HEK293 (cell line): ENCODE data around the gene LRRC15.

Experiments
- CTCF ChIA-PET: fragments of 350-600 bp; formaldehyde crosslinking; extraction: SDS; loops from one replicate; lab custom pipeline; 2021; ENCODE audit warnings: antibody characterized with exemption; lab: Yijun Ruan, JAX
- POLR2A ChIA-PET: fragments of 300-600 bp; formaldehyde crosslinking; extraction: SDS; loops from one replicate; lab custom pipeline; 2020; ENCODE audit warnings: antibody characterized with exemption, inconsistent platforms; lab: Yijun Ruan, JAX
- H3K27ac ChIP-seq: fragments of 200-500 bp; sonication (Bioruptor generic); 2 replicates; pipeline ENCODE4 v1.5.1; 2014; ENCODE audit warnings: low read depth, low read length, control low read depth, inconsistent platforms; ENCODE audit errors: extremely low read depth
- H3K36me3 ChIP-seq, 2 experiments: fragments of 200-500 bp in 1 of 2; sonication (Bioruptor generic) in 1 of 2; 1 replicate in 1 of 2; 2 replicates in 1 of 2; pipeline ENCODE4 v1.5.1; 2014 to 2017; ENCODE audit warnings: inconsistent platforms in 2 of 2, low read length in 2 of 2; ENCODE audit not compliant: control insufficient read depth in 2 of 2, insufficient read depth in 1 of 2
- H3K4me1 ChIP-seq: fragments of 200-500 bp; sonication (Bioruptor generic); 2 replicates; pipeline ENCODE4 v1.5.1; 2014; ENCODE audit warnings: mild to moderate bottlenecking, low read length, inconsistent platforms; ENCODE audit not compliant: control insufficient read depth, insufficient read depth
- H3K4me3 ChIP-seq: 2 replicates; pipeline ENCODE4 v1.5.1; 2011; ENCODE audit warnings: low read depth, mild to moderate bottlenecking, control low read depth, low read length, moderate library complexity
- H3K9me3 ChIP-seq: fragments of 200-500 bp; sonication (Bioruptor generic); 2 replicates; pipeline ENCODE4 v1.5.1; 2014; ENCODE audit warnings: low read depth, low read length, inconsistent platforms; ENCODE audit not compliant: control insufficient read depth, insufficient read depth
- AEBP2 ChIP-seq: fragments of 450-650 bp; formaldehyde crosslinking; IDR thresholded peaks from 2 replicates; pipeline ENCODE4 v1.5.1; 2016; ENCODE audit warnings: missing biosample characterization, missing genetic modification characterization, borderline replicate concordance
- BCL11A ChIP-seq: fragments of 450-650 bp; formaldehyde crosslinking; IDR thresholded peaks from 2 replicates; pipeline ENCODE4 v1.5.1; 2016; ENCODE audit warnings: low read depth, missing biosample characterization, missing genetic modification characterization
- GLI4 ChIP-seq: fragments of 450-650 bp; formaldehyde crosslinking; IDR thresholded peaks from 2 replicates; pipeline ENCODE4 v1.5.1; 2016; ENCODE audit warnings: missing biosample characterization, missing genetic modification characterization
- KLF10 ChIP-seq: fragments of 450-650 bp; IDR thresholded peaks from 2 replicates; pipeline ENCODE4 v1.5.1; 2018; ENCODE audit warnings: missing biosample characterization, mild to moderate bottlenecking, missing genetic modification characterization
- KLF17 ChIP-seq: fragments of 450-650 bp; formaldehyde crosslinking; IDR thresholded peaks from 2 replicates; pipeline ENCODE4 v1.5.1; 2016; ENCODE audit warnings: missing biosample characterization, missing genetic modification characterization
- PATZ1 ChIP-seq: fragments of 450-650 bp; formaldehyde crosslinking; IDR thresholded peaks from 2 replicates; pipeline ENCODE4 v1.5.1; 2016; ENCODE audit warnings: missing biosample characterization, missing genetic modification characterization
- ZFP3 ChIP-seq: fragments of 450-650 bp; formaldehyde crosslinking; IDR thresholded peaks from 2 replicates; pipeline ENCODE4 v1.5.1; 2016; ENCODE audit warnings: low read depth, missing biosample characterization, missing genetic modification characterization
- ZNF114 ChIP-seq: fragments of 450-650 bp; formaldehyde crosslinking; IDR thresholded peaks from 2 replicates; pipeline ENCODE4 v1.5.0; 2017; ENCODE audit warnings: missing biosample characterization, missing genetic modification characterization
- ZNF175 ChIP-seq: fragments of 450-650 bp; formaldehyde crosslinking; IDR thresholded peaks from 2 replicates; pipeline ENCODE4 v1.5.1; 2016; ENCODE audit warnings: missing biosample characterization, missing genetic modification characterization
- ZNF266 ChIP-seq: fragments of 450-650 bp; formaldehyde crosslinking; IDR thresholded peaks from 2 replicates; pipeline ENCODE4 v1.5.1; 2016; ENCODE audit warnings: missing biosample characterization, missing genetic modification characterization, low read depth
- ZNF341 ChIP-seq: fragments of 450-650 bp; formaldehyde crosslinking; IDR thresholded peaks from 2 replicates; pipeline ENCODE4; 2016; ENCODE audit warnings: low read depth, missing biosample characterization, missing genetic modification characterization
- ZNF354C ChIP-seq: fragments of 450-650 bp; formaldehyde crosslinking; IDR thresholded peaks from 2 replicates; pipeline ENCODE4 v1.5.1; 2016; ENCODE audit warnings: missing biosample characterization, missing genetic modification characterization, low read depth, borderline replicate concordance
- ZNF404 ChIP-seq: fragments of 450-650 bp; formaldehyde crosslinking; IDR thresholded peaks from 2 replicates; pipeline ENCODE4 v1.5.1; 2017; ENCODE audit warnings: missing biosample characterization, missing genetic modification characterization
- ZNF423 ChIP-seq: fragments of 450-650 bp; formaldehyde crosslinking; IDR thresholded peaks from 2 replicates; pipeline ENCODE4 v1.5.1; 2016; ENCODE audit warnings: missing biosample characterization, missing genetic modification characterization
- ZNF473 ChIP-seq: fragments of 450-650 bp; formaldehyde crosslinking; IDR thresholded peaks from 2 replicates; pipeline ENCODE4 v1.5.1; 2017; ENCODE audit warnings: missing biosample characterization, missing genetic modification characterization
- ZNF48 ChIP-seq: fragments of 450-650 bp; formaldehyde crosslinking; IDR thresholded peaks from 2 replicates; pipeline ENCODE4 v1.5.1; 2016; ENCODE audit warnings: missing biosample characterization, missing genetic modification characterization
- ZNF510 ChIP-seq: fragments of 450-650 bp; formaldehyde crosslinking; IDR thresholded peaks from 2 replicates; pipeline ENCODE4 v1.5.1; 2018; ENCODE audit warnings: mild to moderate bottlenecking, missing genetic modification characterization, missing biosample characterization; ENCODE audit not compliant: insufficient replicate concordance
- ZNF549 ChIP-seq: fragments of 450-650 bp; IDR thresholded peaks from 2 replicates; pipeline ENCODE4 v1.5.1; 2018; ENCODE audit warnings: missing biosample characterization, missing genetic modification characterization, mild to moderate bottlenecking, inconsistent platforms, moderate library complexity
- ZNF670 ChIP-seq: fragments of 450-650 bp; formaldehyde crosslinking; IDR thresholded peaks from 2 replicates; pipeline ENCODE4 v1.5.1; 2016; ENCODE audit warnings: missing biosample characterization, missing genetic modification characterization, low read depth
- TF ChIP-seq, protein P1 (sequence below): fragments of 450-650 bp; formaldehyde crosslinking; IDR thresholded peaks from 2 replicates; pipeline ENCODE4 v1.5.1; 2017; ENCODE audit warnings: missing biosample characterization, missing genetic modification characterization
- TF ChIP-seq, protein P2 (sequence below): fragments of 450-650 bp; formaldehyde crosslinking; IDR thresholded peaks from 2 replicates; pipeline ENCODE4 v1.5.1; 2017; ENCODE audit warnings: missing biosample characterization, missing genetic modification characterization
- TF ChIP-seq, protein P3 (sequence below): fragments of 450-650 bp; formaldehyde crosslinking; IDR thresholded peaks from 2 replicates; pipeline ENCODE4 v1.5.1; 2016; ENCODE audit warnings: missing biosample characterization, missing genetic modification characterization

LRRC15 gene

GRCh38 chr3:194364652-194365434 is 4.7 kb downstream of the LRRC15 start (continued):
- TF ChIP-seq, protein P1, sequence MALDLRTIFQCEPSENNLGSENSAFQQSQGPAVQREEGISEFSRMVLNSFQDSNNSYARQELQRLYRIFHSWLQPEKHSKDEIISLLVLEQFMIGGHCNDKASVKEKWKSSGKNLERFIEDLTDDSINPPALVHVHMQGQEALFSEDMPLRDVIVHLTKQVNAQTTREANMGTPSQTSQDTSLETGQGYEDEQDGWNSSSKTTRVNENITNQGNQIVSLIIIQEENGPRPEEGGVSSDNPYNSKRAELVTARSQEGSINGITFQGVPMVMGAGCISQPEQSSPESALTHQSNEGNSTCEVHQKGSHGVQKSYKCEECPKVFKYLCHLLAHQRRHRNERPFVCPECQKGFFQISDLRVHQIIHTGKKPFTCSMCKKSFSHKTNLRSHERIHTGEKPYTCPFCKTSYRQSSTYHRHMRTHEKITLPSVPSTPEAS (tag by site-specific recombination): no peak
- no peak for TF ChIP-seq AEBP2
- TF ChIP-seq ZNF266: no peak
- TF ChIP-seq, protein P2, sequence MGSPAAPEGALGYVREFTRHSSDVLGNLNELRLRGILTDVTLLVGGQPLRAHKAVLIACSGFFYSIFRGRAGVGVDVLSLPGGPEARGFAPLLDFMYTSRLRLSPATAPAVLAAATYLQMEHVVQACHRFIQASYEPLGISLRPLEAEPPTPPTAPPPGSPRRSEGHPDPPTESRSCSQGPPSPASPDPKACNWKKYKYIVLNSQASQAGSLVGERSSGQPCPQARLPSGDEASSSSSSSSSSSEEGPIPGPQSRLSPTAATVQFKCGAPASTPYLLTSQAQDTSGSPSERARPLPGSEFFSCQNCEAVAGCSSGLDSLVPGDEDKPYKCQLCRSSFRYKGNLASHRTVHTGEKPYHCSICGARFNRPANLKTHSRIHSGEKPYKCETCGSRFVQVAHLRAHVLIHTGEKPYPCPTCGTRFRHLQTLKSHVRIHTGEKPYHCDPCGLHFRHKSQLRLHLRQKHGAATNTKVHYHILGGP (tag by site-specific recombination): no peak
- no peak for TF ChIP-seq ZNF549 (tag by site-specific recombination)
- TF ChIP-seq ZNF473 (tag by site-specific recombination): no peak
- no peak for TF ChIP-seq ZNF175

DNA sequence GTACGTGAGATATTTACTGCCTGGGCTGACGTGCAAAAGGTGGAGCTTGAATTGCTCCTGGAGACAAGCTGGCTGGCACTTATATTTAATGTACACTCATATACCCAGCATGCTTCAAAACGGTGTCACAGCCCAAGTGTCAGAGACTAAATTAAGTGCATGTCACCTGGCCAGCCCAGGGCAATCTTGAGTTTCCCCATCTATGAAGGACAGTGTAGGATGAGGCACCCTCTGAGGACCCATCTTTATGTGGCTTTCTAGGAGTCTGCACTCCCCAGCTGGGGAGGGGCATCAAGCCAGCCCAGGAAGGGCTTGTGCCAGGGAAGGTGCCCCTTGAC is 5.3 kb downstream of the LRRC15 start:
- H3K36me3 ChIP-seq: no peaks in the 10 kb centered on the region
- H3K27ac ChIP-seq: no peak overlapping the region
- POLR2A ChIA-PET: no interaction called here
- no peak overlapping the region for H3K4me3 ChIP-seq
- CTCF ChIA-PET: interaction anchor here (0.8 kb wide), 1 partner anchor 21 kb away, joined by 3 read pairs; no protein-coding TSS in a partner anchor
- H3K4me1 ChIP-seq: no peaks in the 10 kb centered on the region
- TF ChIP-seq ZNF510 (tag by site-specific recombination) (no peak), ZNF354C (no peak), GLI4 (tag by site-specific recombination) (no peak), ZNF114 (no peak), BCL11A (no peak), ZNF473 (tag by site-specific recombination) (no peak), KLF17 (tag by site-specific recombination) (no peak), PATZ1 (tag by site-specific recombination) (no peak), ZFP3 (tag by site-specific recombination) (no peak)
- no peaks in the 10 kb centered on the region for H3K9me3 ChIP-seq

GRCh38 chr3:194360568-194360967 is 9.0 kb downstream of the LRRC15 start:
- H3K9me3 ChIP-seq: no peaks in the 10 kb centered on the region
- CTCF ChIA-PET: interaction anchor here (1.0 kb wide), 1 partner anchor 17 kb away, joined by 3 read pairs; no protein-coding TSS in a partner anchor
- POLR2A ChIA-PET: no interaction called here
- H3K4me1 ChIP-seq: no peaks in the 10 kb centered on the region
- no peak overlapping the region for H3K4me3 ChIP-seq
- H3K36me3 ChIP-seq: no peaks in the 10 kb centered on the region
- H3K27ac ChIP-seq: no peak overlapping the region
- TF ChIP-seq, protein P3, sequence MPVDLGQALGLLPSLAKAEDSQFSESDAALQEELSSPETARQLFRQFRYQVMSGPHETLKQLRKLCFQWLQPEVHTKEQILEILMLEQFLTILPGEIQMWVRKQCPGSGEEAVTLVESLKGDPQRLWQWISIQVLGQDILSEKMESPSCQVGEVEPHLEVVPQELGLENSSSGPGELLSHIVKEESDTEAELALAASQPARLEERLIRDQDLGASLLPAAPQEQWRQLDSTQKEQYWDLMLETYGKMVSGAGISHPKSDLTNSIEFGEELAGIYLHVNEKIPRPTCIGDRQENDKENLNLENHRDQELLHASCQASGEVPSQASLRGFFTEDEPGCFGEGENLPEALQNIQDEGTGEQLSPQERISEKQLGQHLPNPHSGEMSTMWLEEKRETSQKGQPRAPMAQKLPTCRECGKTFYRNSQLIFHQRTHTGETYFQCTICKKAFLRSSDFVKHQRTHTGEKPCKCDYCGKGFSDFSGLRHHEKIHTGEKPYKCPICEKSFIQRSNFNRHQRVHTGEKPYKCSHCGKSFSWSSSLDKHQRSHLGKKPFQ (tag by site-specific recombination): no peak
- no peak for TF ChIP-seq ZNF404 (tag by site-specific recombination)
- TF ChIP-seq KLF10 (tag by site-specific recombination): no peak
- no peak for TF ChIP-seq ZNF670
- no peak for TF ChIP-seq PATZ1 (tag by site-specific recombination)
- TF ChIP-seq ZNF423: no peak
- TF ChIP-seq ZNF175: no peak
- TF ChIP-seq ZNF341 (tag by site-specific recombination): no peak
- no peak for TF ChIP-seq ZNF48 (tag by site-specific recombination)
